NB4 (cell line): ENCODE measurements around the gene TMEM192.
A peak's percentile ranks its signal among the peaks of the same experiment; 100 is the strongest.

ENCODE experiments used
- DNase-seq: peaks from one replicate; pipeline ENCODE4 v3.0.0; 2010; ENCODE audit warnings: low read depth
- H3K4me3 ChIP-seq: one replicate; pipeline ENCODE4 v1.5.1; 2011; ENCODE audit warnings: mild to moderate bottlenecking, low read depth, low read length, moderate library complexity
- MYC ChIP-seq: IDR thresholded peaks from 2 replicates; pipeline ENCODE4 v1.6.1; 2011; ENCODE audit warnings: low read depth, low read length
- POLR2A ChIP-seq: IDR thresholded peaks from 2 replicates; pipeline ENCODE4 v1.6.1; 2011; ENCODE audit warnings: mild to moderate bottlenecking; ENCODE audit not compliant: insufficient read length; ENCODE audit errors: extremely low read depth
- TF ChIP-seq, protein P1 (sequence below): IDR thresholded peaks from 2 replicates; pipeline ENCODE4 v1.6.1; 2011; ENCODE audit warnings: low read depth, low read length
- TF ChIP-seq, protein P2 (sequence below): IDR thresholded peaks from one replicate; pipeline ENCODE4 v1.5.1; 2012; ENCODE audit warnings: low read depth, low read length

Gene TMEM192

DNA sequence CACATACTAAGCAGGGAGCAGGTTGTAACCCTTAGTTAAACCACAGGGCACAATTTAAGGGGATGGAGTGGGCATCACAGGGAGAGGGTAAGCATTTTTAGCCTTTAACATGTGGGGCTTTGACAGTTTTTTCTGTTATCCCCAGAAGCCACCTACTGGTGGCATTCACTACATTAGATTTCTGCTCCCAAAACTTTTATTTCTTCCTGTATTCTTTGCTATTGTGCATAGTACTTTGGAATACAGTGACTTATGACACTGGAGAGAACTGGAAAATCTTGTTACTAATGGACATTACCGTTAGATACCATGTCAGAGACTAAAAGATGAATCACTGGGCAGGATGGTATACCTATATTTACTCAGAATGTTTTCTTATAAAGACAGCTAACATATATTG lies 51.7 kb downstream of the TMEM192 start:
- TF ChIP-seq, protein P1, sequence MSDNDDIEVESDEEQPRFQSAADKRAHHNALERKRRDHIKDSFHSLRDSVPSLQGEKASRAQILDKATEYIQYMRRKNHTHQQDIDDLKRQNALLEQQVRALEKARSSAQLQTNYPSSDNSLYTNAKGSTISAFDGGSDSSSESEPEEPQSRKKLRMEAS = no peak
- TF ChIP-seq, protein P2, sequence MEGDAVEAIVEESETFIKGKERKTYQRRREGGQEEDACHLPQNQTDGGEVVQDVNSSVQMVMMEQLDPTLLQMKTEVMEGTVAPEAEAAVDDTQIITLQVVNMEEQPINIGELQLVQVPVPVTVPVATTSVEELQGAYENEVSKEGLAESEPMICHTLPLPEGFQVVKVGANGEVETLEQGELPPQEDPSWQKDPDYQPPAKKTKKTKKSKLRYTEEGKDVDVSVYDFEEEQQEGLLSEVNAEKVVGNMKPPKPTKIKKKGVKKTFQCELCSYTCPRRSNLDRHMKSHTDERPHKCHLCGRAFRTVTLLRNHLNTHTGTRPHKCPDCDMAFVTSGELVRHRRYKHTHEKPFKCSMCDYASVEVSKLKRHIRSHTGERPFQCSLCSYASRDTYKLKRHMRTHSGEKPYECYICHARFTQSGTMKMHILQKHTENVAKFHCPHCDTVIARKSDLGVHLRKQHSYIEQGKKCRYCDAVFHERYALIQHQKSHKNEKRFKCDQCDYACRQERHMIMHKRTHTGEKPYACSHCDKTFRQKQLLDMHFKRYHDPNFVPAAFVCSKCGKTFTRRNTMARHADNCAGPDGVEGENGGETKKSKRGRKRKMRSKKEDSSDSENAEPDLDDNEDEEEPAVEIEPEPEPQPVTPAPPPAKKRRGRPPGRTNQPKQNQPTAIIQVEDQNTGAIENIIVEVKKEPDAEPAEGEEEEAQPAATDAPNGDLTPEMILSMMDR = peak; percentile 26
- no peak overlapping the region for H3K4me3 ChIP-seq
- no peak for DNase-seq

DNA sequence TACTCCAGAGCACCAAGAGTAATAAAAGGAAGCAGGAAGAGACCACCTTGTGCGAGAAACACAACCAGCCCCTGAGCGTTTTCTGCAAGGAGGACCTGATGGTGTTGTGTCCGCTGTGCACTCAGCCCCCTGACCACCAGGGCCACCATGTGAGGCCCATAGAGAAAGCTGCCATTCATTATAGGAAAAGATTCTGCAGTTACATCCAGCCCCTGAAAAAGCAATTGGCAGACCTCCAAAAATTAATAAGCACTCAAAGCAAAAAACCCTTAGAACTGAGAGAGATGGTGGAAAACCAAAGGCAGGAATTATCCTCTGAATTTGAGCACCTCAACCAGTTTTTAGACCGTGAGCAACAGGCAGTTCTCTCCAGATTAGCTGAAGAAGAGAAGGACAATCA lies 53.3 kb downstream of the TMEM192 start:
- TF ChIP-seq, protein P2 = no peak
- TF ChIP-seq, protein P1 = no peak
- no peak for TF ChIP-seq POLR2A
- no peak for TF ChIP-seq MYC
- no peak overlapping the region for H3K4me3 ChIP-seq
- DNase-seq = no peak

DNA sequence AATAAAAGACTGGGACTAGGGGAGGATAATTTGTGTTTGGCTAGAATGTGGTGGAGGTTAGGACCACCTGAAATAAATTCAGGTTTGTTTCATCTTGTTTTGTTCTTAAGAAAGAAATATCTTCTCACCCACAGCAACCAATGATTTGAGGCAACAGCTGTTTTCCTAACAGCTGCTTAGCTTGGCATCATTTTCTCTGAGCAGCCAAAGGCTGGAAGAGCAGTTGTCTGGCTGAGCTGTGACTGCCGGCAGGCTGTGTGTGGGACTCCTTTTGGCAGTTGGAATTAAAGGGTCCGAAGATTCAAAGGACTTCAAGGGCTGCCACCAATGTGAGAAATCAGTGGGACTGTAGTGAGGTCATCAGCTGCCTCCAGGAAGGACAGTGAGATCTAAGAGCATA lies 54.0 kb downstream of the TMEM192 start:
- DNase-seq = no peak
- no peak for TF ChIP-seq POLR2A
- TF ChIP-seq, protein P2 = no peak
- TF ChIP-seq, protein P1 = no peak
- TF ChIP-seq MYC = no peak
- no peak overlapping the region for H3K4me3 ChIP-seq

DNA sequence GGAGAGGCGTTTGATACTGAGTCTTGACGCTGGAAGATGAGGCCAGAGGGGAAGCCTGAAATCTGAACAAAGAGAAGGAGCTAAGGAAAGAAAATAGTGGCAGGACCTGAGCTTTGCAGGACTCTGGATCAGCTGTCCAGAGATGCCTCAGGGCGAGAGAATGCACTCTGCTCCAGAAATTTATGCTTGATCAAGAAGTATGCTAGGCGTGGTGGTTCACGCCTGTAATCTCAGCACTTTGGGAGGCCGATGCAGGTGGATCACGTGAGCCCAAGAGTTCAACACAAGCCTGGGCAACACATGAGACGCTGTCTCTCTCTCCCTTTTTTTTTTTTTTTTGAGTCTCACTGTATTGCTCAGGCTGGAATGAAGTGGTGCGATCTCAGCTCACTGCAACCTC lies 57.1 kb downstream of the TMEM192 start:
- no peak for DNase-seq
- no peak overlapping the region for H3K4me3 ChIP-seq
- TF ChIP-seq, protein P2 = no peak
- no peak for TF ChIP-seq POLR2A
- TF ChIP-seq, protein P1 = no peak
- TF ChIP-seq MYC = no peak

DNA sequence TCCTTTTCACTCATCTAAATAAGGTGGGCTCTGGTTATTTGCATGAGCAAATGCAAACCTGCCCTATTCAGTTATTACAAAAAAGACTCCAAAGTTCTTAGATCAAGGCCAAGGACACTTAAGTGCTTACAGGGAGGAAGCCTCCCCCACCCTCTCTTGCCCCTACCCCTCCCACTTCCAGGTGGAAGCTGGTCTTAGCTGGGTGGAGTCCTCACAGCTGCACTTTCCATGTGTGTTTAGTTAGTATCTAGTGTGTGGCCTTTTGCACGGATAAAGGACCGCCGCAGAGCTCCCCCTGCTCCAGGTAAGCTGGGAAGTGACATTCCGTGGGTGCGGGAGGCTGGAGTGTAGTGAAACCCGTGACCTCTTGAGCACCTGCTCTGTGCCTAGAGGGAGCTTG lies 59.0 kb downstream of the TMEM192 start, which contains the start of gene TRIM75:
TRIM75 (plus strand) TSS at position 222 of the 400 bp plus-strand sequence. CDS start 5,282 bp downstream, outside the sequence.
- no peak for DNase-seq
- TF ChIP-seq POLR2A (no peak), MYC (no peak)
- TF ChIP-seq, protein P2 = no peak
- TF ChIP-seq, protein P1 = no peak

DNA sequence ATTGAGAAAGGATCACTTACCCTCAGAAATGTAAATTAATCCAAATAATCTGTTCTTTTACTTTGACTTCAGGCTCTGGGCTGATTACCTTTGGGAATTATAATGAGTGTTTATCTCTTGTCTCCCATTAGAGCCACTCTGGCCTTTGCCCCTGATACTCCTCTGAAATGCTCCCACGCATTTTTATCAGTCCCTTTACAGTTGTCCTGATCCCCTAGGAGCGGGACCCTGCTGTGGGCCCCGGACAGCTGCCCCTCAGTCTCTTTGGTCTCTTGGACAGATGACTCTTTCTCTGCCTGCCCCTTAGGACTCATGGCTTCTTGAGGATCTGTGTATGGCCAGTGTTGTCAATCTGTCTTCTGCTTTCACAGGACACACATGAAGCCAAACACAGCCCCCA lies 60.0 kb downstream of the TMEM192 start:
- no peak for TF ChIP-seq MYC
- TF ChIP-seq, protein P1 = no peak
- TF ChIP-seq POLR2A = no peak
- TF ChIP-seq, protein P2 = no peak
- DNase-seq = no peak
- no peak overlapping the region for H3K4me3 ChIP-seq

More for the DNA sequence above, 59.0 kb downstream of the TMEM192 start, which contains the start of gene TRIM75:
- H3K4me3 ChIP-seq = no peak within 1 kb of the TSS
